ENCODE results near the gene TSPAN2.
A peak's percentile ranks its signal among the peaks of the same experiment; 100 is the strongest.

TSPAN2 gene

GRCh38 chr1:115073298-115074087 is 15.8 kb downstream of the TSPAN2 start:
- FAIRE-seq, result no peak

- no peak for FAIRE-seq
Observed at GRCh38 chr1:115071012-115071664, 18.2 kb downstream of the TSPAN2 start.

GRCh38 chr1:115069659-115070308 is 19.5 kb downstream of the TSPAN2 start:
- FAIRE-seq, result no peak

- FAIRE-seq, result no peak
Observed at GRCh38 chr1:115068826-115069585, 20.3 kb downstream of the TSPAN2 start.

- no peak for FAIRE-seq
Observed at GRCh38 chr1:115067161-115067859, 22.0 kb downstream of the TSPAN2 start.

GRCh38 chr1:115065021-115065420 is 24.3 kb downstream of the TSPAN2 start:
- no peak for FAIRE-seq

GRCh38 chr1:115064461-115064860 is 24.8 kb downstream of the TSPAN2 start:
- FAIRE-seq, result no peak

GRCh38 chr1:115063228-115063901 is 25.9 kb downstream of the TSPAN2 start:
- FAIRE-seq, result no peak

GRCh38 chr1:115062542-115063004 is 26.7 kb downstream of the TSPAN2 start:
- no peak for FAIRE-seq

GRCh38 chr1:115060501-115060900 is 28.8 kb downstream of the TSPAN2 start:
- FAIRE-seq, result no peak

GRCh38 chr1:115059316-115059715 is 30.0 kb downstream of the TSPAN2 start:
- no peak for FAIRE-seq

GRCh38 chr1:115057661-115058254 is 31.5 kb downstream of the TSPAN2 start:
- no peak for FAIRE-seq

- no peak for FAIRE-seq
Observed at GRCh38 chr1:115056395-115056798, 32.9 kb downstream of the TSPAN2 start.

GRCh38 chr1:115052454-115053083 is 36.7 kb downstream of the TSPAN2 start:
- peak; percentile 70 for FAIRE-seq

GRCh38 chr1:115051850-115052249 is 37.5 kb downstream of the TSPAN2 start:
- FAIRE-seq, result no peak

GRCh38 chr1:115046751-115047150 is 42.6 kb downstream of the TSPAN2 start:
- no peak for FAIRE-seq

GRCh38 chr1:115041654-115042053 is 47.6 kb downstream of the TSPAN2 start:
- no peak for FAIRE-seq

GRCh38 chr1:115040501-115040900 is 48.8 kb downstream of the TSPAN2 start:
- FAIRE-seq, result no peak

- no peak for FAIRE-seq
Observed at GRCh38 chr1:115036814-115037507, 52.3 kb downstream of the TSPAN2 start.

GRCh38 chr1:115035652-115036051 is 53.7 kb downstream of the TSPAN2 start:
- FAIRE-seq, result no peak
